Measurements from ENCODE around the gene TMPRSS12. TPM values are rescaled to one million over a fixed set of nuclear protein-coding genes. Genes with fewer than 3 reads are reported as not detected.

The TMPRSS12 gene
- total and polyA plus RNA-seq, 9 of the 15 experiments (the other 6 are each of a cell fraction or from before 2014, with no cell fraction given), result 0.04 TPM; not detected in 8

GRCh38 chr12:50918584-50919316 lies 76.0 kb downstream of the TMPRSS12 start (continued):
- no peak for TF ChIP-seq ZNF277 (CRISPR knock-in tag; IDR thresholded peaks at IDR 0.05; ENCODE audit: borderline replicate concordance)
- TF ChIP-seq GABPB1 (CRISPR knock-in tag; IDR thresholded peaks at IDR 0.05), result no peak
- TF ChIP-seq YBX1 (IDR thresholded peaks at IDR 0.05), result no peak
- 0 out of 2 replicates have a peak, but pooled peaks have one; percentile 23 for TF ChIP-seq GMEB1 (CRISPR knock-in tag; IDR thresholded peaks at IDR 0.05)
- no peak for TF ChIP-seq ELK3 (CRISPR knock-in tag; IDR thresholded peaks at IDR 0.05)
- peak; percentile 64; the same call in 1 of the 2 replicates for TF ChIP-seq KLF6 (CRISPR knock-in tag; IDR thresholded peaks at IDR 0.05; ENCODE audit: borderline replicate concordance)
- TF ChIP-seq ETS2 (tag; IDR thresholded peaks at IDR 0.05; ENCODE audit: borderline replicate concordance, poor library complexity, severe bottlenecking), result no peak
- no peak for TF ChIP-seq BACH1 (tag; IDR thresholded peaks at IDR 0.05)
- TF ChIP-seq TRIM24 (IDR thresholded peaks at IDR 0.05), result 0 out of 4 replicates have a peak, but pooled peaks of 1 of the 2 experiments have one; percentile 29
- TF ChIP-seq ZNF609 (CRISPR knock-in tag; IDR thresholded peaks at IDR 0.05; ENCODE audit: borderline replicate concordance), result no peak
- TF ChIP-seq TGIF2 (CRISPR knock-in tag; IDR thresholded peaks at IDR 0.05), result no peak
- TF ChIP-seq MYC (IDR thresholded peaks at IDR 0.05; ENCODE audit: low read depth, low read length), result no peak
- no peak for TF ChIP-seq MYC (CRISPR knock-in tag; IDR thresholded peaks at IDR 0.05; ENCODE audit: borderline replicate concordance, low read depth)
- TF ChIP-seq NONO (IDR thresholded peaks at IDR 0.05; ENCODE audit: low read depth in 2 of 2, low read length in 1 of 2), result no peak
- peak; percentile 23; the same call in 1 of the 2 replicates for TF ChIP-seq CTBP1 (IDR thresholded peaks at IDR 0.05; ENCODE audit: borderline replicate concordance)
- no peak for TF ChIP-seq ZNF12 (CRISPR knock-in tag; IDR thresholded peaks at IDR 0.05)
- no peak for TF ChIP-seq CSDE1 (IDR thresholded peaks at IDR 0.05)
